HepG2 (cell line): ENCODE data around the gene C11orf21. TPM values are rescaled to one million over a fixed set of nuclear protein-coding genes. Genes with fewer than 3 reads are reported as not detected.

Source experiments
- ATAC-seq: fragments of 200-7000 bp; cut with Tn5 transposase; 3 replicates; pipeline ENCODE4 v1.9.1; 2020; ENCODE audit warnings: mild to moderate bottlenecking, moderate library complexity
- BruUV-seq: library from RNA; stranded (reverse); fragments of 400-500 nt; replicated peaks from 2 replicates; lab custom pipeline; 2021; lab: Mats Ljungman, UMichigan
- CTCF ChIA-PET: fragments of 300-600 bp; formaldehyde crosslinking; extraction: SDS; loops from one replicate; lab custom pipeline; 2021; ENCODE audit warnings: low total read pairs, inconsistent platforms, low intra/inter-chr PET ratio; lab: Yijun Ruan, JAX
- POLR2A ChIA-PET: fragments of 350-600 bp; sonication (Branson Sonifier 250); formaldehyde crosslinking; loops from one replicate; lab custom pipeline; 2020; ENCODE audit warnings: antibody characterized with exemption, inconsistent platforms; lab: Yijun Ruan, JAX
- DNase-seq: peaks from one replicate; pipeline ENCODE4 v3.0.0-alpha.2; 2015; ENCODE audit warnings: low spot score
- FAIRE-seq: peaks from 3 replicates; lab custom pipeline; 2011; peaks lifted over from hg19 to GRCh38; lab: Jason Lieb, UNC
- H2AFZ ChIP-seq: one replicate; pipeline ENCODE4 v1.6.1; 2011; ENCODE audit warnings: low read length, inconsistent platforms
- H3K27ac ChIP-seq: fragments of 300-600 bp; 3 replicates; pipeline ENCODE4 v1.8.0; 2011; ENCODE audit warnings: mixed run types, mild to moderate bottlenecking, mixed read lengths, low read length, inconsistent platforms; ENCODE audit not compliant: insufficient read depth; ENCODE audit errors: extremely low read length
- H3K27me3 ChIP-seq, 2 experiments: fragments of 200-600 bp in 1 of 2; 2 replicates in 1 of 2; 3 replicates in 1 of 2; pipeline versions ENCODE4 v1.6.0 to v1.8.0; 2011; ENCODE audit warnings: low read length in 2 of 2, mild to moderate bottlenecking in 2 of 2, moderate library complexity in 2 of 2, inconsistent platforms in 1 of 2; ENCODE audit not compliant: insufficient read depth in 2 of 2, control insufficient read depth in 1 of 2
- H3K36me3 ChIP-seq, 2 experiments: fragments of 200-600 bp in 1 of 2; replicated peaks in 1 of 2; 2 replicates in 1 of 2; 3 replicates in 1 of 2; pipeline versions ENCODE4 v1.5.1 to v1.8.0; 2011; ENCODE audit warnings: low read length in 2 of 2, inconsistent platforms in 1 of 2; ENCODE audit not compliant: insufficient read depth in 2 of 2, control insufficient read depth in 1 of 2
- H3K4me1 ChIP-seq: 2 replicates; pipeline ENCODE4 v1.5.1; 2012; ENCODE audit warnings: low read length, inconsistent platforms; ENCODE audit not compliant: insufficient read depth
- H3K4me2 ChIP-seq: 2 replicates; pipeline ENCODE4 v1.6.0; 2011; ENCODE audit warnings: low read depth, low read length, inconsistent platforms
- H3K4me3 ChIP-seq, 3 experiments: fragments of 200-600 bp in 1 of 3; sonication (generic), shearing (Covaris generic) in 1 of 3; replicated peaks in 1 of 3; 2 replicates each; pipeline ENCODE4 v1.5.1; 2011 to 2016; ENCODE audit warnings: low read length in 3 of 3, inconsistent platforms in 2 of 3, low read depth in 2 of 3, mild to moderate bottlenecking in 2 of 3, control low read depth in 1 of 3, mixed read lengths in 1 of 3; ENCODE audit not compliant: insufficient read depth in 1 of 3
- H3K79me2 ChIP-seq: one replicate; pipeline ENCODE4 v1.6.1; 2011; ENCODE audit warnings: low read length, inconsistent platforms; ENCODE audit not compliant: insufficient read depth
- H3K9ac ChIP-seq: 2 replicates; pipeline ENCODE4 v1.6.0; 2011; ENCODE audit warnings: mild to moderate bottlenecking, low read depth, low read length, inconsistent platforms; ENCODE audit not compliant: insufficient read depth
- H3K9me3 ChIP-seq: 2 replicates; pipeline ENCODE4 v1.5.1; 2012; ENCODE audit warnings: mild to moderate bottlenecking, low read length
- H4K20me1 ChIP-seq: 2 replicates; pipeline ENCODE4 v1.6.0; 2011; ENCODE audit warnings: inconsistent platforms, mild to moderate bottlenecking, low read length, moderate library complexity; ENCODE audit not compliant: insufficient read depth
- CHD2 ChIP-seq: IDR thresholded peaks from 2 replicates; pipeline ENCODE4 v1.6.1; 2011; ENCODE audit warnings: low read depth, low read length, improper control_type of control experiment
- JARID2 ChIP-seq: sonication (generic); formaldehyde crosslinking; IDR thresholded peaks from 2 replicates; pipeline ENCODE4 v1.8.1; 2023; ENCODE audit warnings: missing genetic modification reagents, inconsistent platforms; ENCODE audit not compliant: insufficient replicate concordance
- KMT2A ChIP-seq: sonication (generic); formaldehyde crosslinking; IDR thresholded peaks from 2 replicates; pipeline ENCODE4 v1.4.0; 2020; ENCODE audit warnings: missing genetic modification reagents
- PAF1 ChIP-seq: IDR thresholded peaks from 2 replicates; pipeline ENCODE4 v1.6.1; 2016; ENCODE audit warnings: missing genetic modification reagents, missing compliant biosample characterization
- PPARG ChIP-seq: conservative IDR thresholded peaks from 2 replicates; pipeline ENCODE4 v1.6.1; 2016; ENCODE audit warnings: missing biosample characterization, missing genetic modification reagents
- RFX5 ChIP-seq: IDR thresholded peaks from 2 replicates; pipeline ENCODE4 v1.6.1; 2011; ENCODE audit warnings: low read depth, low read length, improper control_type of control experiment
- UBTF ChIP-seq: sonication (generic); formaldehyde crosslinking; IDR thresholded peaks from 2 replicates; pipeline ENCODE4 v1.4.0; 2020; ENCODE audit warnings: mild to moderate bottlenecking, missing genetic modification reagents
- YEATS4 ChIP-seq: sonication (generic); formaldehyde crosslinking; IDR thresholded peaks from 2 replicates; pipeline ENCODE4 v1.4.0; 2020; ENCODE audit warnings: missing genetic modification reagents, borderline replicate concordance
- ZNF616 ChIP-seq: sonication (generic); formaldehyde crosslinking; IDR thresholded peaks from 2 replicates; pipeline ENCODE4 v1.5.0; 2020; ENCODE audit warnings: low read depth, mild to moderate bottlenecking, missing genetic modification reagents
- WGBS: methylation state at CpG from one replicate; pipeline ENCODE4 v1.1.6; 2017; ENCODE audit warnings: low lambda C conversion rate; 5-methylcytosine and 5-hydroxymethylcytosine counted together
- in situ Hi-C: cut with HindIII; loops from 2 replicates; pipeline ENCODE4 v1.10.0; 2017; ENCODE audit warnings: low pct_unique_long_range_greater_than_20kb; ENCODE audit not compliant: extremely low pct_ligation_motif_present
- intact Hi-C: fragments of 100-400 bp; cut with micrococcal nuclease; formaldehyde crosslinking; loops from one replicate; pipeline ENCODE4 v1.10.0; 2022; ENCODE audit not compliant: unreplicated experiment
- polyA plus RNA-seq, 8 experiments: library from polyadenylated mRNA; depleted of rRNA in 3 of 8; stranded (reverse) in 7 of 8; unstranded in 1 of 8; fragments of >200 nt; fragmentation: Illumina TruSeq in 4 of 8; extraction: Trizol in 4 of 8; gene quantifications; 2 replicates each; pipeline versions ENCODE4 v1.2.1 to v1.2.3, GENCODE V29; 2011 to 2016; ENCODE audit warnings: low read depth in 4 of 8, missing spikeins in 1 of 8, mixed read lengths in 1 of 8; ENCODE audit not compliant: insufficient read depth in 1 of 8
- total RNA-seq, 5 experiments: library from RNA; depleted of rRNA; stranded (reverse); fragments of >200 nt; fragmentation: Illumina TruSeq; extraction: Trizol; gene quantifications; 2 replicates each; pipeline ENCODE4 v1.2.3, GENCODE V29; 2016; ENCODE audit warnings: low read depth in 1 of 5

C11orf21 gene
- total and polyA plus RNA-seq, 2 of the 13 experiments (the other 11 are each of a cell fraction or from before 2014, with no cell fraction given): 0.08 TPM; not detected in 1

GRCh38 chr11:2273311-2273710 lies 28.4 kb downstream of the C11orf21 start:
- WGBS: 77% methylated on average over 15 of the region's 15 CpGs
- TF ChIP-seq CHD2 (no peak), PAF1 (CRISPR knock-in tag) (no peak)
- ChIA-PET POLR2A (no interaction called here), CTCF (no interaction called here)
- Histone ChIP-seq H3K27ac (no peak overlapping the region), H3K4me1 (peaks cover 6% of the 10 kb centered on the region; the same call in 1 of the 2 replicates), H3K9me3 (no peaks in the 10 kb centered on the region), H3K9ac (no peak overlapping the region), H3K27me3 (peaks cover 3 to 39% of the 10 kb centered on the region in 2 experiments), H4K20me1 (no peaks in the 10 kb centered on the region), H2AFZ (no peak overlapping the region), H3K79me2 (no peaks in the 10 kb centered on the region), H3K36me3 (no peaks in the 10 kb centered on the region), H3K4me2 (no peak overlapping the region), H3K4me3 (no peak overlapping the region)
- in situ Hi-C loops (no loop called here), intact Hi-C loops (no loop called here)
- no TSS peak for BruUV-seq
- FAIRE-seq (no peak), DNase-seq (no peak), ATAC-seq (no peak)

- CTCF ChIA-PET: no interaction called here
- no TSS peak for BruUV-seq
- WGBS: 63% methylated on average over 7 of the region's 7 CpGs
These were observed 28.8 kb downstream of the C11orf21 start for GRCh38 chr11:2272946-2273280.

More at GRCh38 chr11:2272946-2273280, 28.8 kb downstream of the C11orf21 start:
- in situ Hi-C loops (no loop called here), intact Hi-C loops (no loop called here)
- ATAC-seq (no peak), DNase-seq (no peak), FAIRE-seq (no peak)
- Histone ChIP-seq H3K36me3 (no peaks in the 10 kb centered on the region), H2AFZ (no peak overlapping the region), H4K20me1 (no peaks in the 10 kb centered on the region), H3K4me1 (peaks cover 10% of the 10 kb centered on the region; the same call in 1 of the 2 replicates), H3K9me3 (no peaks in the 10 kb centered on the region), H3K79me2 (no peaks in the 10 kb centered on the region), H3K27ac (no peak overlapping the region), H3K4me3 (no peak overlapping the region), H3K4me2 (no peak overlapping the region), H3K27me3 (peaks cover 3 to 40% of the 10 kb centered on the region in 2 experiments), H3K9ac (no peak overlapping the region)
- no peak for TF ChIP-seq KMT2A (CRISPR knock-in tag)
- no peak for TF ChIP-seq JARID2 (CRISPR knock-in tag)
- TF ChIP-seq UBTF (CRISPR knock-in tag): no peak
- no peak for TF ChIP-seq YEATS4 (CRISPR knock-in tag)
- TF ChIP-seq PAF1 (CRISPR knock-in tag): no peak
- TF ChIP-seq PPARG (CRISPR knock-in tag): no peak
- no peak for TF ChIP-seq RFX5
- TF ChIP-seq ZNF616 (CRISPR knock-in tag): no peak
- POLR2A ChIA-PET: no interaction called here
